ELR (cell line): ENCODE measurements around the gene OSBPL2.

Experiments
- DNase-seq: peaks from one replicate; pipeline ENCODE4 v3.0.0-alpha.2; 2015; ENCODE audit warnings: low read depth

The OSBPL2 gene

GRCh38 chr20:62206388-62206775, 31.9 kb upstream of the OSBPL2 start:
- DNase-seq: no peak

GRCh38 chr20:62208061-62208794, 30.1 kb upstream of the OSBPL2 start:
- DNase-seq: no peak

GRCh38 chr20:62208795-62209755, 29.2 kb upstream of the OSBPL2 start:
- peak; percentile 73 for DNase-seq

GRCh38 chr20:62209850-62210495, 28.3 kb upstream of the OSBPL2 start:
- DNase-seq: no peak

GRCh38 chr20:62210496-62210855, 27.8 kb upstream of the OSBPL2 start:
- no peak for DNase-seq

GRCh38 chr20:62211216-62211615, 27.1 kb upstream of the OSBPL2 start:
- DNase-seq: no peak

- no peak for DNase-seq
Observed at GRCh38 chr20:62211769-62212288, 26.5 kb upstream of the OSBPL2 start.

- DNase-seq: no peak
Observed at GRCh38 chr20:62212299-62212698, 26.0 kb upstream of the OSBPL2 start.

- DNase-seq: no peak
Observed at GRCh38 chr20:62214067-62214466, 24.3 kb upstream of the OSBPL2 start.

GRCh38 chr20:62215020-62215990, 23.0 kb upstream of the OSBPL2 start:
- DNase-seq: no peak

- no peak for DNase-seq
Observed at GRCh38 chr20:62215991-62216635, 22.2 kb upstream of the OSBPL2 start.

GRCh38 chr20:62216636-62217566, 21.4 kb upstream of the OSBPL2 start:
- no peak for DNase-seq

- DNase-seq: no peak
Observed at GRCh38 chr20:62217913-62218773, 20.2 kb upstream of the OSBPL2 start.

- DNase-seq: no peak
Observed at GRCh38 chr20:62219101-62219991, 19.0 kb upstream of the OSBPL2 start.

- DNase-seq: peak; percentile 39
Observed at GRCh38 chr20:62219992-62220665, 18.2 kb upstream of the OSBPL2 start, which contains the start of gene HRH3. HRH3 (minus strand) TSS chr20:62220278; CDS start chr20:62219970, 308 bp downstream.

- DNase-seq: no peak
Observed at GRCh38 chr20:62220666-62221568, 17.4 kb upstream of the OSBPL2 start.
